ENCODE measurements around the gene KCNJ12. TPM values are rescaled to one million over a fixed set of nuclear protein-coding genes. Genes with fewer than 3 reads are reported as not detected.

Gene KCNJ12
- total RNA-seq, 1 donor from 2014 or later, result not detected

GRCh38 chr17:21381076-21381706, 5.0 kb downstream of the KCNJ12 start:
- H3K27me3 Mint-ChIP-seq, result peaks cover 23% of the 10 kb centered on the region
- ChIA-PET POLR2A (no interaction called here), CTCF (no interaction called here)
- H3K27ac Mint-ChIP-seq, result no peak overlapping the region
- DNase-seq (no peak), ATAC-seq (ENCODE audit: low read depth) (no peak)
- no peak for TF ChIP-seq CTCF (IDR thresholded peaks at IDR 0.05)
- peaks cover 14% of the 10 kb centered on the region for H3K4me1 Mint-ChIP-seq
- H3K9me3 Mint-ChIP-seq, result no peaks in the 10 kb centered on the region
- H3K36me3 Mint-ChIP-seq (ENCODE audit: low read depth), result no peaks in the 10 kb centered on the region
- intact Hi-C loops (cut with micrococcal nuclease), result no loop called here
- no peak overlapping the region for H3K4me3 Mint-ChIP-seq

GRCh38 chr17:21382560-21383495, 6.7 kb downstream of the KCNJ12 start:
- intact Hi-C loops (cut with micrococcal nuclease), result no loop called here
- POLR2A ChIA-PET, result no interaction called here
- no peaks in the 10 kb centered on the region for H3K9me3 Mint-ChIP-seq
- no peaks in the 10 kb centered on the region for H3K36me3 Mint-ChIP-seq (ENCODE audit: low read depth)
- H3K27me3 Mint-ChIP-seq, result peaks cover 16% of the 10 kb centered on the region
- DNase-seq (no peak), ATAC-seq (ENCODE audit: low read depth) (no peak)
- no peak for TF ChIP-seq CTCF (IDR thresholded peaks at IDR 0.05)
- no peak overlapping the region for H3K27ac Mint-ChIP-seq
- H3K4me3 Mint-ChIP-seq, result no peak overlapping the region
- CTCF ChIA-PET, result no interaction called here
- H3K4me1 Mint-ChIP-seq, result peaks cover 4% of the 10 kb centered on the region

- ChIA-PET CTCF (no interaction called here), POLR2A (no interaction called here)
- intact Hi-C loops (cut with micrococcal nuclease), result no loop called here
- Mint-ChIP-seq H3K27ac (no peak overlapping the region), H3K4me3 (no peak overlapping the region), H3K27me3 (peaks cover 19% of the 10 kb centered on the region), H3K36me3 (ENCODE audit: low read depth) (no peaks in the 10 kb centered on the region), H3K9me3 (no peaks in the 10 kb centered on the region), H3K4me1 (no peaks in the 10 kb centered on the region)
- no peak for ATAC-seq (ENCODE audit: low read depth)
- TF ChIP-seq CTCF (IDR thresholded peaks at IDR 0.05), result no peak
- no peak for DNase-seq
Observed at GRCh38 chr17:21385281-21385845, 9.2 kb downstream of the KCNJ12 start.

- ChIA-PET CTCF (no interaction called here), POLR2A (no interaction called here)
- ATAC-seq (ENCODE audit: low read depth) (no peak), DNase-seq (no peak)
- no peak for TF ChIP-seq CTCF (IDR thresholded peaks at IDR 0.05)
- Mint-ChIP-seq H3K4me3 (no peak overlapping the region), H3K4me1 (no peaks in the 10 kb centered on the region), H3K9me3 (no peaks in the 10 kb centered on the region), H3K36me3 (ENCODE audit: low read depth) (no peaks in the 10 kb centered on the region), H3K27me3 (peaks cover 19% of the 10 kb centered on the region), H3K27ac (no peak overlapping the region)
- intact Hi-C loops (cut with micrococcal nuclease), result no loop called here
Observed at GRCh38 chr17:21387616-21388015, 11.5 kb downstream of the KCNJ12 start.

GRCh38 chr17:21388066-21388465, 11.9 kb downstream of the KCNJ12 start:
- Mint-ChIP-seq H3K4me1 (no peaks in the 10 kb centered on the region), H3K4me3 (no peak overlapping the region), H3K9me3 (no peaks in the 10 kb centered on the region), H3K27ac (no peak overlapping the region), H3K27me3 (peaks cover 20% of the 10 kb centered on the region), H3K36me3 (ENCODE audit: low read depth) (no peaks in the 10 kb centered on the region)
- intact Hi-C loops (cut with micrococcal nuclease), result no loop called here
- ATAC-seq (ENCODE audit: low read depth) (no peak), DNase-seq (no peak)
- POLR2A ChIA-PET, result no interaction called here
- TF ChIP-seq CTCF (IDR thresholded peaks at IDR 0.05), result no peak
- CTCF ChIA-PET, result no interaction called here

Data from activated B cell treated with CpG ODN at 0.5 μM for 24 hours (primary cell).